ENCODE measurements around the gene BCKDK.

DNA sequence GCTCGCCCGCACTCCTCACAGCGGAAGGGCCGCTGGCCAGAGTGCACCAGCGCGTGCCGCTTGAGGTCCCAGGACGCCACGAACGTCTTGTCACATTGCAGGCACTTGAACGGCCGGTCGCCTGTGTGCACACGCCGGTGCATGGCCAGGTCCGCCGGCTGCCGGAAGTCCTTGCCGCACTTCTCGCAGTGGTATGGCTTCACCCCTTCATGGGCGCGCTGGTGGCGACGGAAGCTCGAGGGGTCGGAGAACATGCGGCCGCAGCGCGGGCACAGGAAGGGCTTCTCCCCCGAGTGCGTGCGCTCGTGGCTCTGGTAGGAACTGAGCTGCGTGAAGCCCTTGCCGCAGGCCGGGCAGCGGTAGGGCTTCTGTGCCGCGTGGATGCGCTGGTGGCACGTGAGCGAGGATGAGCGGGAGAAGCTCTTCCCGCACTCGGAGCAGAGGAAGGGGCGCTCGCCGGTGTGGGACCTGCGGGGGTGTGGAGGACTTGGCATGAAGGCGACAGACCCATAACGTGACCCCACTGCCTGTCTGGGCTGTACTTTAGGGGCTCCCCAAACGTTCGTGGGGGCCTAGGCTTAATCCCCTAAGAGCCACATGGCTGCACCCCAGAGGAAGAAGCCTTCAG, 46.3 kb upstream of the BCKDK start:
- TF ChIP-seq POLR2AphosphoS5 (IDR thresholded peaks at IDR 0.05; ENCODE audit: low read depth, low read length) (no peak), EZH2 (IDR thresholded peaks at IDR 0.05; ENCODE audit: low read depth, low read length, severe bottlenecking) (no peak), POLR2A (IDR thresholded peaks at IDR 0.05; ENCODE audit: control extremely low read depth in 1 of 2, low read depth in 2 of 2, low read length in 2 of 2) (no peak), RXRA (IDR thresholded peaks at IDR 0.05; ENCODE audit: insufficient read depth, low read depth, low read length) (no peak), SP4 (IDR thresholded peaks at IDR 0.05; ENCODE audit: low read length) (no peak), CBX5 (IDR thresholded peaks at IDR 0.05; ENCODE audit: low read depth, low read length) (no peak)
- TF ChIP-seq, protein P1, sequence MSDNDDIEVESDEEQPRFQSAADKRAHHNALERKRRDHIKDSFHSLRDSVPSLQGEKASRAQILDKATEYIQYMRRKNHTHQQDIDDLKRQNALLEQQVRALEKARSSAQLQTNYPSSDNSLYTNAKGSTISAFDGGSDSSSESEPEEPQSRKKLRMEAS (IDR thresholded peaks at IDR 0.05) = no peak
